ENCODE data around the gene WDR83. TPM values are rescaled to one million over a fixed set of nuclear protein-coding genes. Genes with fewer than 3 reads are reported as not detected.
"Not testable (repeated sequence)": the region's sequence is repeated elsewhere in the genome, so short reads cannot be mapped to it uniquely, and the experiment has no call there.

Gene WDR83
- 17.7 and 20.8 TPM in 2 replicates for total RNA-seq

- intact Hi-C loops (cut with micrococcal nuclease) = loop anchor here (1.0 to 5.0 kb wide), 5 partner anchors 56 to 334 kb away; partner anchors contain the start of genes TNPO2, ZNF490, ZNF563 and ZNF564
- no peaks in the 10 kb centered on the region for H3K27me3 Mint-ChIP-seq
- TF ChIP-seq, protein P1, sequence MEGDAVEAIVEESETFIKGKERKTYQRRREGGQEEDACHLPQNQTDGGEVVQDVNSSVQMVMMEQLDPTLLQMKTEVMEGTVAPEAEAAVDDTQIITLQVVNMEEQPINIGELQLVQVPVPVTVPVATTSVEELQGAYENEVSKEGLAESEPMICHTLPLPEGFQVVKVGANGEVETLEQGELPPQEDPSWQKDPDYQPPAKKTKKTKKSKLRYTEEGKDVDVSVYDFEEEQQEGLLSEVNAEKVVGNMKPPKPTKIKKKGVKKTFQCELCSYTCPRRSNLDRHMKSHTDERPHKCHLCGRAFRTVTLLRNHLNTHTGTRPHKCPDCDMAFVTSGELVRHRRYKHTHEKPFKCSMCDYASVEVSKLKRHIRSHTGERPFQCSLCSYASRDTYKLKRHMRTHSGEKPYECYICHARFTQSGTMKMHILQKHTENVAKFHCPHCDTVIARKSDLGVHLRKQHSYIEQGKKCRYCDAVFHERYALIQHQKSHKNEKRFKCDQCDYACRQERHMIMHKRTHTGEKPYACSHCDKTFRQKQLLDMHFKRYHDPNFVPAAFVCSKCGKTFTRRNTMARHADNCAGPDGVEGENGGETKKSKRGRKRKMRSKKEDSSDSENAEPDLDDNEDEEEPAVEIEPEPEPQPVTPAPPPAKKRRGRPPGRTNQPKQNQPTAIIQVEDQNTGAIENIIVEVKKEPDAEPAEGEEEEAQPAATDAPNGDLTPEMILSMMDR (IDR thresholded peaks at IDR 0.05) = no peak
- ChIA-PET CTCF (interaction anchor here (0.6 to 2.1 kb wide), 5 partner anchors 24 to 177 kb away, joined by 3 to 11 read pairs (median 3); no protein-coding TSS in a partner anchor), POLR2A (interaction anchor here (0.5 to 3.4 kb wide), 21 partner anchors 9 to 1204 kb away, joined by 3 to 74 read pairs (median 4); partner anchors contain the start of genes DHPS, FBXW9, JUNB and TRIR)
- peak; percentile 70 for ATAC-seq (ENCODE audit: low read depth)
- DNase-seq = peak; percentile 83
- peak within 1 kb of the TSS; percentile 97 for H3K4me3 Mint-ChIP-seq
- peak within 1 kb of the TSS; percentile 93 for H3K27ac Mint-ChIP-seq
- H3K36me3 Mint-ChIP-seq (ENCODE audit: low read depth) = peaks cover 51% of the 10 kb centered on the region
- peaks cover 69% of the 10 kb centered on the region for H3K4me1 Mint-ChIP-seq
- no peaks in the 10 kb centered on the region for H3K9me3 Mint-ChIP-seq
These were observed at the start of gene WDR83, which contains the start of gene MAN2B1 for GRCh38 chr19:12666265-12667048. Gene WDR83, plus strand, starts transcription at chr19:12666807. Its CDS starts 2,984 bp downstream, at chr19:12669791. Gene MAN2B1, minus strand, starts transcription at chr19:12666742. Its CDS starts 41 bp downstream, at chr19:12666701.

DNA sequence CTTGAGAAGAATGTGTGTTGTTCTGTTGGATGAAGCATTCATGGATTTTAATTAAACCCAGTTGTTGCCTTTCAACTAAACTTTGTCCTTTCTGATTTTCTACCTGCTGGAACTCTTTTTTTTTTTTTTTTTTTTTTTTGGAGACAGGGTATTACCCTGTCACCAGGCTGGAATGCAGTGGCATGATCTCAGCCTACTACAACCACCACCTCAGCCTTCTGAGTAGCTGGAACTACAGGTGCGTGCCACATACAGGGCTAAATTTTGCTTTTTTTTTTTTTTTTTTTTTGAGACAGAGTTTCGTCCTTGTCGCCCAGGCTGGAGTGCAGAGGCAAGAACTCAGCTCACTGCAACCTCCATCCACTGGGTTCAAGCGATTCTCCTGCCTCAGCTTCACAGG is 49.0 kb upstream of the WDR83 start:
- ATAC-seq (ENCODE audit: low read depth) (no peak), DNase-seq (no peak)
- intact Hi-C loops (cut with micrococcal nuclease) = no loop called here
- TF ChIP-seq, protein P1 (IDR thresholded peaks at IDR 0.05) = no peak
- peaks cover 29% of the 10 kb centered on the region for H3K36me3 Mint-ChIP-seq (ENCODE audit: low read depth)
- H3K4me3 Mint-ChIP-seq = no peak overlapping the region
- ChIA-PET POLR2A (interaction anchor here (0.6 to 0.7 kb wide), 3 partner anchors 26 to 253 kb away, joined by 3 to 5 read pairs (median 4); no protein-coding TSS in a partner anchor), CTCF (interaction anchor here (1.3 kb wide), 1 partner anchor 10 kb away, joined by 3 read pairs; no protein-coding TSS in a partner anchor)
- no peaks in the 10 kb centered on the region for H3K27me3 Mint-ChIP-seq
- peak overlapping the region; percentile 12 for H3K27ac Mint-ChIP-seq
- no peaks in the 10 kb centered on the region for H3K9me3 Mint-ChIP-seq
- H3K4me1 Mint-ChIP-seq = peaks cover 73% of the 10 kb centered on the region

GRCh38 chr19:12621253-12622024 is 45.2 kb upstream of the WDR83 start:
- DNase-seq; intact Hi-C loops (cut with micrococcal nuclease); H3K9me3 Mint-ChIP-seq; H3K27ac Mint-ChIP-seq; H3K4me3 Mint-ChIP-seq; ATAC-seq (ENCODE audit: low read depth); H3K27me3 Mint-ChIP-seq; CTCF ChIA-PET: not testable (repeated sequence)
- POLR2A ChIA-PET = interaction anchor here (0.5 kb wide), 1 partner anchor 16 kb away, joined by 18 read pairs; no protein-coding TSS in a partner anchor
- H3K4me1 Mint-ChIP-seq = peaks cover 46% of the 10 kb centered on the region
- H3K36me3 Mint-ChIP-seq (ENCODE audit: low read depth) = peaks cover 34% of the 10 kb centered on the region

GRCh38 chr19:12623361-12624031 is 43.1 kb upstream of the WDR83 start:
- TF ChIP-seq, protein P1 (IDR thresholded peaks at IDR 0.05) = no peak
- H3K36me3 Mint-ChIP-seq (ENCODE audit: low read depth) = peaks cover 48% of the 10 kb centered on the region
- H3K9me3 Mint-ChIP-seq = peaks cover 4% of the 10 kb centered on the region
- intact Hi-C loops (cut with micrococcal nuclease) = no loop called here
- H3K4me1 Mint-ChIP-seq = peaks cover 28% of the 10 kb centered on the region
- H3K4me3 Mint-ChIP-seq = no peak overlapping the region
- no peak for ATAC-seq (ENCODE audit: low read depth)
- H3K27ac Mint-ChIP-seq = no peak overlapping the region
- POLR2A ChIA-PET = interaction anchor here (0.7 to 1.5 kb wide), 6 partner anchors 10 to 69 kb away, joined by 4 to 11 read pairs (median 6); partner anchors contain the start of genes MAN2B1, ZNF490 and ZNF791
- CTCF ChIA-PET = interaction anchor here (1.2 kb wide), 1 partner anchor 16 kb away, joined by 3 read pairs; no protein-coding TSS in a partner anchor
- no peak for DNase-seq
- H3K27me3 Mint-ChIP-seq = no peaks in the 10 kb centered on the region

- Mint-ChIP-seq H3K4me3 (no peak overlapping the region), H3K27me3 (no peaks in the 10 kb centered on the region), H3K27ac (no peak overlapping the region), H3K36me3 (ENCODE audit: low read depth) (peaks cover 63% of the 10 kb centered on the region), H3K9me3 (peaks cover 5% of the 10 kb centered on the region), H3K4me1 (peaks cover 8% of the 10 kb centered on the region)
- ChIA-PET POLR2A (interaction anchor here (1.1 to 1.2 kb wide), 2 partner anchors 13 to 16 kb away, joined by 3 to 4 read pairs; partner anchors contain the start of genes ZNF490 and ZNF791), CTCF (no interaction called here)
- TF ChIP-seq, protein P1 (IDR thresholded peaks at IDR 0.05) = no peak
- DNase-seq = no peak
- ATAC-seq (ENCODE audit: low read depth) = no peak
- intact Hi-C loops (cut with micrococcal nuclease) = no loop called here
These were observed 39.6 kb upstream of the WDR83 start for GRCh38 chr19:12626958-12627357.
